Measurements from ENCODE around the gene XPR1. TPM values are rescaled to one million over a fixed set of nuclear protein-coding genes. Genes with fewer than 3 reads are reported as not detected.

Gene XPR1
- total RNA-seq, 4 donors from 2014 or later = 13.4 to 22.1 (median 14.9) TPM

- Histone ChIP-seq H3K4me1 (no peaks in the 10 kb centered on the region), H3K4me3 (no peak overlapping the region), H3K27ac (no peak overlapping the region), H3K9me3 (peaks cover 5% of the 10 kb centered on the region), H3K36me3 (no peaks in the 10 kb centered on the region), H3K27me3 (no peaks in the 10 kb centered on the region)
- TF ChIP-seq CTCF (IDR thresholded peaks at IDR 0.05) (no peak), EP300 (IDR thresholded peaks at IDR 0.05) (no peak), POLR2A (IDR thresholded peaks at IDR 0.05) (no peak), POLR2AphosphoS5 (IDR thresholded peaks at IDR 0.05) (no peak)
- DNase-seq (ENCODE audit: low spot score in 2 of 2) = no peak
- 93% methylated on average over 1 of the region's 1 CpG for WGBS
Measured at GRCh38 chr1:180670681-180671080, 38.9 kb downstream of the XPR1 start.

- Histone ChIP-seq H3K27me3 (no peaks in the 10 kb centered on the region), H3K4me3 (no peak overlapping the region), H3K9me3 (peaks cover 5% of the 10 kb centered on the region), H3K27ac (no peak overlapping the region), H3K36me3 (no peaks in the 10 kb centered on the region), H3K4me1 (no peaks in the 10 kb centered on the region)
- no peak for TF ChIP-seq EP300 (IDR thresholded peaks at IDR 0.05)
- TF ChIP-seq CTCF (IDR thresholded peaks at IDR 0.05) = no peak
- no peak for TF ChIP-seq POLR2AphosphoS5 (IDR thresholded peaks at IDR 0.05)
- TF ChIP-seq POLR2A (IDR thresholded peaks at IDR 0.05) = no peak
- no peak for DNase-seq (ENCODE audit: low spot score in 2 of 2)
Measured at GRCh38 chr1:180672105-180672504, 40.3 kb downstream of the XPR1 start.

GRCh38 chr1:180672505-180672904, 40.7 kb downstream of the XPR1 start:
- no peak overlapping the region for H3K27ac ChIP-seq
- no peaks in the 10 kb centered on the region for H3K36me3 ChIP-seq
- H3K4me1 ChIP-seq = no peaks in the 10 kb centered on the region
- peaks cover 5% of the 10 kb centered on the region for H3K9me3 ChIP-seq
- TF ChIP-seq EP300 (IDR thresholded peaks at IDR 0.05) = no peak
- no peak for TF ChIP-seq CTCF (IDR thresholded peaks at IDR 0.05)
- no peak for TF ChIP-seq POLR2AphosphoS5 (IDR thresholded peaks at IDR 0.05)
- TF ChIP-seq POLR2A (IDR thresholded peaks at IDR 0.05) = no peak
- no peak overlapping the region for H3K4me3 ChIP-seq
- no peaks in the 10 kb centered on the region for H3K27me3 ChIP-seq
- no peak for DNase-seq (ENCODE audit: low spot score in 2 of 2)

GRCh38 chr1:180674603-180675530, 43.0 kb downstream of the XPR1 start:
- Histone ChIP-seq H3K27ac (no peak overlapping the region), H3K4me3 (no peak overlapping the region), H3K36me3 (no peaks in the 10 kb centered on the region), H3K4me1 (no peaks in the 10 kb centered on the region), H3K9me3 (peaks cover 5% of the 10 kb centered on the region), H3K27me3 (no peaks in the 10 kb centered on the region)
- no peak for DNase-seq (ENCODE audit: low spot score in 2 of 2)
- WGBS = 50% methylated on average over 1 of the region's 1 CpG
- no peak for TF ChIP-seq CTCF (IDR thresholded peaks at IDR 0.05)
- TF ChIP-seq POLR2AphosphoS5 (IDR thresholded peaks at IDR 0.05) = no peak
- no peak for TF ChIP-seq EP300 (IDR thresholded peaks at IDR 0.05)
- TF ChIP-seq POLR2A (IDR thresholded peaks at IDR 0.05) = no peak

GRCh38 chr1:180675586-180675985, 43.8 kb downstream of the XPR1 start:
- Histone ChIP-seq H3K4me1 (no peaks in the 10 kb centered on the region), H3K27ac (no peak overlapping the region), H3K27me3 (no peaks in the 10 kb centered on the region), H3K4me3 (no peak overlapping the region), H3K9me3 (peaks cover 3% of the 10 kb centered on the region), H3K36me3 (no peaks in the 10 kb centered on the region)
- no peak for DNase-seq (ENCODE audit: low spot score in 2 of 2)
- TF ChIP-seq EP300 (IDR thresholded peaks at IDR 0.05) (no peak), POLR2AphosphoS5 (IDR thresholded peaks at IDR 0.05) (no peak), POLR2A (IDR thresholded peaks at IDR 0.05) (no peak), CTCF (IDR thresholded peaks at IDR 0.05) (no peak)
- WGBS = 93% methylated on average over 2 of the region's 2 CpGs
